ENCODE measurements around the gene C1QTNF3. TPM values are rescaled to one million over a fixed set of nuclear protein-coding genes. Genes with fewer than 3 reads are reported as not detected.
A peak's percentile ranks its signal among the peaks of the same experiment; 100 is the strongest.

C1QTNF3 gene
- total RNA-seq, 1 experiment from 2014 or later: 1.6 TPM

DNA sequence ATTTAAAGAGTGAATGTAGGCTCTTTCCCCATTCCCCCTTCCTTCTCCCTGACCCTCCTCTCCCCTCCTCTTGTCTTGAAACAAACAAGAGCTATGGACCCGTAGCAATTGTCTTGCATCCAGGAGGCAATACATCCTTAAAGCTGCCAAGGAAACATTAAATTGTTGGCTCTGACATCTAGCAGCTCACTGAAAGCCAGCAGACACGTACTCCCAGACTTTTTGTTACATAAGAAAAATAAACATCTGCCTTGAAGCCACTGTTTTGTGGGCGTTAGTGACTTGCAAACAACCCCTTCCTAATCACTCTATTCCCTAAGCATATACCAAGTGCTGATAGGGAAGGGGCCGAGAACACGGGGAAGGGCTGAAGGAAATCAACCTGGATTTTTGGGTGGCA lies 67.2 kb downstream of the C1QTNF3 start:
- DNase-seq (ENCODE audit: low spot score): no peak
- no TSS peak for BruUV-seq (replicated peaks)
- POLR2A ChIA-PET (ENCODE audit: low non-redundant PET): no interaction called here
- TF ChIP-seq, protein P1, sequence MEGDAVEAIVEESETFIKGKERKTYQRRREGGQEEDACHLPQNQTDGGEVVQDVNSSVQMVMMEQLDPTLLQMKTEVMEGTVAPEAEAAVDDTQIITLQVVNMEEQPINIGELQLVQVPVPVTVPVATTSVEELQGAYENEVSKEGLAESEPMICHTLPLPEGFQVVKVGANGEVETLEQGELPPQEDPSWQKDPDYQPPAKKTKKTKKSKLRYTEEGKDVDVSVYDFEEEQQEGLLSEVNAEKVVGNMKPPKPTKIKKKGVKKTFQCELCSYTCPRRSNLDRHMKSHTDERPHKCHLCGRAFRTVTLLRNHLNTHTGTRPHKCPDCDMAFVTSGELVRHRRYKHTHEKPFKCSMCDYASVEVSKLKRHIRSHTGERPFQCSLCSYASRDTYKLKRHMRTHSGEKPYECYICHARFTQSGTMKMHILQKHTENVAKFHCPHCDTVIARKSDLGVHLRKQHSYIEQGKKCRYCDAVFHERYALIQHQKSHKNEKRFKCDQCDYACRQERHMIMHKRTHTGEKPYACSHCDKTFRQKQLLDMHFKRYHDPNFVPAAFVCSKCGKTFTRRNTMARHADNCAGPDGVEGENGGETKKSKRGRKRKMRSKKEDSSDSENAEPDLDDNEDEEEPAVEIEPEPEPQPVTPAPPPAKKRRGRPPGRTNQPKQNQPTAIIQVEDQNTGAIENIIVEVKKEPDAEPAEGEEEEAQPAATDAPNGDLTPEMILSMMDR (conservative IDR thresholded peaks at IDR 0.05; ENCODE audit: low read depth, low read length): no peak
- TF ChIP-seq EZH2 (IDR thresholded peaks at IDR 0.05; ENCODE audit: borderline replicate concordance, low read depth, low read length, poor library complexity, severe bottlenecking): no peak
- H3K36me3 ChIP-seq (ENCODE audit: insufficient read depth, low read length, poor library complexity, severe bottlenecking): no peaks in the 10 kb centered on the region
- H3K27me3 ChIP-seq (replicated peaks; ENCODE audit: insufficient read depth, low read depth, low read length, poor library complexity): no peaks in the 10 kb centered on the region
- H3K4me1 ChIP-seq (ENCODE audit: insufficient read depth, low read length, poor library complexity, severe bottlenecking): no peaks in the 10 kb centered on the region
- no peaks in the 10 kb centered on the region for H3K9me3 ChIP-seq (ENCODE audit: low read depth, low read length, poor library complexity, severe bottlenecking)
- no peak overlapping the region for H3K4me3 ChIP-seq (ENCODE audit: low read depth, low read length, poor library complexity, severe bottlenecking)
- CTCF ChIA-PET: no interaction called here
- intact Hi-C loops (cut with micrococcal nuclease; ENCODE audit: unreplicated experiment): no loop called here
- no peak overlapping the region for H3K27ac ChIP-seq (ENCODE audit: low read depth, low read length, poor library complexity, severe bottlenecking)

DNA sequence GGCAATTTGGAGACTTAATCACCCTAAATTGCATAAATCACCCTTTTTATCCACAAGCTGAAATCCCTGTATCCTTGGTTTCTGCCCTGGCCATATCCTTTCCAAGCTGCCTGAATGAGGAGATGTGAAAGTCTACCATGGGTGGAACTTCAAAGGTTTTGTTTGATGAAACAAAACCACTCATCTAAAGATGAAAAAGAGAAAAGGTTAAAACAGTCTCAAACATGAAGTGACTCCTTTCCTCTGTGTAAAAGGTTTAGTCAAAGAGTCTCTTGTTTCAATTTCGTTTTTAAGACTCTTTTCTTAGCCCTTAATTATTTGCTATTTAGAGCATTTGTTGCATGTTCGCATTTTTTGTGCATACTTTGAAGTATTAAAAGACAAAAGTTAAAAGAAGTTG lies 69.7 kb downstream of the C1QTNF3 start:
- Histone ChIP-seq H3K27ac (ENCODE audit: low read depth, low read length, poor library complexity, severe bottlenecking) (no peak overlapping the region), H3K36me3 (ENCODE audit: insufficient read depth, low read length, poor library complexity, severe bottlenecking) (no peaks in the 10 kb centered on the region), H3K9me3 (ENCODE audit: low read depth, low read length, poor library complexity, severe bottlenecking) (no peaks in the 10 kb centered on the region), H3K4me3 (ENCODE audit: low read depth, low read length, poor library complexity, severe bottlenecking) (no peak overlapping the region), H3K4me1 (ENCODE audit: insufficient read depth, low read length, poor library complexity, severe bottlenecking) (no peaks in the 10 kb centered on the region), H3K27me3 (replicated peaks; ENCODE audit: insufficient read depth, low read depth, low read length, poor library complexity) (no peaks in the 10 kb centered on the region)
- intact Hi-C loops (cut with micrococcal nuclease; ENCODE audit: unreplicated experiment): no loop called here
- TF ChIP-seq, protein P1 (conservative IDR thresholded peaks at IDR 0.05; ENCODE audit: low read depth, low read length): no peak
- no peak for TF ChIP-seq EZH2 (IDR thresholded peaks at IDR 0.05; ENCODE audit: borderline replicate concordance, low read depth, low read length, poor library complexity, severe bottlenecking)
- ChIA-PET CTCF (no interaction called here), POLR2A (ENCODE audit: low non-redundant PET) (no interaction called here)
- no peak for DNase-seq (ENCODE audit: low spot score)
- no TSS peak for BruUV-seq (replicated peaks)

DNA sequence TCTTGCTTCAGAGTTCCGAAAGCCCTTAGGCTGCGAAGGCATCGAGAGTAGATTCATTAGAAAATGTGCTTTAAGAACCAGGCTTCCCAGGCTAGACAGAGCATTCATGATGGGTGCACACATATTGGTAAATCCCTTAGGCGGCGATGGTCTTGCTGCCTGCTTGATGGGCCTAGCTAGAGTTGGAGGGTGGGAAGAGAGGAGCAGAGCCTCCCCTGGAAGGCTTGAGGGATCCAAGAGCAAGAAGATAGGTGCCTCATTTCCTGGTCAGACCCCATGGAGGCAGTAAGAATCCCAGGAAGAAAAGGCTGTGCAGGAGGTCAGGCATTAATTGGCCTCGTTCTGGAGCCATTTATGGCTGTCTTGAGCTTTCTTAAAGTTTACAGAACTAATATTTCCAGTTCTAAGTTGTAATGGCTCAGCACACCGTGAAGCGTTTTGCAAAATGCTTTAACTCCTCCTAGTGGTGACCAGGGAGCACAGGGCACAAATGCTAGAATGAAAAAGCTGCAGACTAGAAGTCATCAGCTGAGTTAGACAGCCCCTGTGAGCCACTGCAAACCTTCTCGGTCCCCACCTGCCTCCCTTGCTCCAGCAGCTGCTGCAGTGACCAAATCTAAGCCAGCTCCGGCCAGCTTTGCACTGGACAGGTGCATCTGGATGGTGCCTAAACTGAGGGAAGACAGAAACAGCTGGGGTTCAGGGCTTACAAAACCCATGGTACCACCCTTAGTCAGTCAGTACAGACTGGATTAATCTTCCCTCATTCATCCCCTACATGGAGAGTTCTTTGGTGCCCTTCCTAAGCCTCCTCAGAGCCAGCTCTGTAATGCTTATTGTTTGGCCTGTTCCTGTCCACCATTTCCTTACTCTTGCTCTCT lies 73.2 kb downstream of the C1QTNF3 start:
- TF ChIP-seq, protein P1 (conservative IDR thresholded peaks at IDR 0.05; ENCODE audit: low read depth, low read length): peak; percentile 85
- TF ChIP-seq EZH2 (IDR thresholded peaks at IDR 0.05; ENCODE audit: borderline replicate concordance, low read depth, low read length, poor library complexity, severe bottlenecking): no peak
- POLR2A ChIA-PET (ENCODE audit: low non-redundant PET): no interaction called here

More for the DNA sequence above, 73.2 kb downstream of the C1QTNF3 start:
- CTCF ChIA-PET: interaction anchor here (0.6 to 2.6 kb wide), 8 partner anchors 13 to 536 kb away, joined by 3 to 31 read pairs (median 4); partner anchors contain the start of genes RXFP3 and TARS1
- no peaks in the 10 kb centered on the region for H3K9me3 ChIP-seq (ENCODE audit: low read depth, low read length, poor library complexity, severe bottlenecking)
- no peaks in the 10 kb centered on the region for H3K4me1 ChIP-seq (ENCODE audit: insufficient read depth, low read length, poor library complexity, severe bottlenecking)
- no peak overlapping the region for H3K4me3 ChIP-seq (ENCODE audit: low read depth, low read length, poor library complexity, severe bottlenecking)
- no peaks in the 10 kb centered on the region for H3K36me3 ChIP-seq (ENCODE audit: insufficient read depth, low read length, poor library complexity, severe bottlenecking)
- DNase-seq (ENCODE audit: low spot score): peak; percentile 60
- no TSS peak for BruUV-seq (replicated peaks)
- no peaks in the 10 kb centered on the region for H3K27me3 ChIP-seq (replicated peaks; ENCODE audit: insufficient read depth, low read depth, low read length, poor library complexity)
- intact Hi-C loops (cut with micrococcal nuclease; ENCODE audit: unreplicated experiment): loop anchor here (1.0 kb wide), 1 partner anchor 534 kb away; no protein-coding TSS in a partner anchor
- H3K27ac ChIP-seq (ENCODE audit: low read depth, low read length, poor library complexity, severe bottlenecking): no peak overlapping the region

Data from A673 (cell line).